ENCODE data around the gene NMNAT2.
"Not testable (repeated sequence)": the region's sequence is repeated elsewhere in the genome, so short reads cannot be mapped to it uniquely, and the experiment has no call there.

NMNAT2 gene

DNA sequence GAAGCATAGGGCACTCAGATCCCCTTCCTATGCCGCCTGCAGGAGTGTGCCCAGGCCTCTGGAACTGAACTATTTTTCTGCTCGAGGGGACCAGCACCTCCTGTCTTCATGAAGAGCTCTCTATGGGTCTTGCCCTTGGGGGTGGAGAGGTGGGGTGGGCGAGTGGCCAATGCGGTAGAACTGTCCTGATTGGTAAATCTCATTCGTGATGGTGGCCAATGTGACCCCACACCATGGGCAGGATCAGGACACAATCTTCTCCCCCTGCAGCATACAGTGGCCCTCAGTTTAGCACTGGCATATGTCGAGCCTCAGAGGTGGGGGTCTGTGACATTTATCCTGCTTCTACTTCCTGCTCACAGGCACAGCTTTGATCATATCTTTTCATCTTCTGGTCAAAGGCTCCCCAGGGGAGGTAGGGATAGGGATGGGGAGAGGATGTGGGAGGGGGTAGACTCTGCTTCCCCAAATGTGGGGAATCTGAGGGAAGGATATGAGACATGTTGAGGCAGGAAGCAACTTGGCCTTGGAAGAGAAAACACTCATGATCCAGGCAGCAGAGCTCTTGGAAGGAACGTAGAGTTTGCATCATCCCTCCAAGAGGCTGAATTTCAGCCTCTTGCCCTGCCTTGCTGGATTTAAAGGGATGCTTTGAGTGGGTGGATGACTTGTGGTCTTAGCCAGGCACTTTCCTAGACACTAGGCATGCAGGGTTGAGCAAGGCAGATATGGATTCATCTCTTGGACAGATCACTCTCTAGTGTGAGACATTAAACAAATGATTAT lies 150.3 kb downstream of the NMNAT2 start:
- no peak for DNase-seq (ENCODE audit: low read depth in 2 of 2, low spot score in 1 of 2)

DNA sequence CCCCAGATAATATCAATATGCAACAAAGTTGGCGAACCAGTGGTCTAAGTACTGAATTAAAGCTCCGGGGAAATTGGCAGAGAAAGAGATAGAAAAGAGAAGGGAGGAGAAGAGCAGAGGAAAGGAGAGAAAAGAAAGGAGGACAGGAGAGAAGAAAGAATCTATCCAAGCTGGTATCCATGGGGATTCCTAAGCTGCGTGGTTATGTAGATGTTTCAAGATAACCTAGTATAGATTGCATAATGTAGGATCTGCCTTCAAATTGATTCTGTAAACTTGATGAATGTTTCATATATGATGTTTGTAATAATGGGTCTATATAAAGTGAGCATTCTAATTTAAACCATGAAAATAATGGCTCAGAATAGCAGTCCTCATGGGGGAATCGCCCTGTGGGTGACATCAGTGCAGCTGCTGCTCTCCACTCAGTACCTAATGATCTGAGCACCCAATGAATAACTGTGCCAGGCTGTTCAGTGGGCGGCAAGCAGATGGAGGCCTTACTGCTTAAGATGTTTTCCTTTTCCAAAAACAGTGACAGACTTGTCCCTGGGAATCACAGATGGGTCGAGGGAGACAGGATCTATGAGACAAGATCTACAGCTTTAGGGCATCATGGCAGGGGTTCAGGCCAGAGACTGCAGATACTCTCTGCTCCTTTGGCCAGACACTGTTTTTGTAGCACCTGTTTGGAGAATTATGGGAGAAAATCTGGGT lies 154.1 kb downstream of the NMNAT2 start:
- DNase-seq (ENCODE audit: low read depth in 2 of 2, low spot score in 1 of 2): no peak

DNA sequence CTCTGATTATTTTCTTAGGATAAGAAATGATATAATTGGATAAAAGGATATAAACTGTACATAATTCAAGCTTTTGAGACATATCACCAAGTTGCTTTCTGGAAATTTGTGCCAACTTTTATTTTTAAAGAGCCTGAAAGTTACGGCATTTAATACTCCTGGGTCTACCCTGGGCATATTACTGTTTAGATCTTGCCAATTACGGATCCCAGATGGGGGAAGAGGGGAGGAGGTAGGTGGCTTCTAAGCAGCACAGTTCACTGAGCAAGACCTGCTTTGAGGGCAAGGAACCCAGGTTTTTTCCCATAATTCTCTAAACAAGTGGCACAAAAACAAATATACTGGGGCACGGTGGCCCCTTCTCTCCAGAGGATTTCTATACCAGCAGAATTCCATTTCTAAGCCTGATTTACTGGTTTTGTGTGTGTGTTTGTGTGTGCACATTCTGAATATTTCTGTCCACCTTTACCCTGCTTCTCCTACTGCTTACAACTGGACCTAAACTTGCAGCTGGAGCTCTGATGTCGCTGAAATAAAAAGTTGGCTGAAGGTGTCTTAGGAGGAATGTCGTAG lies 155.5 kb downstream of the NMNAT2 start:
- DNase-seq (ENCODE audit: low read depth in 2 of 2, low spot score in 1 of 2): no peak

DNA sequence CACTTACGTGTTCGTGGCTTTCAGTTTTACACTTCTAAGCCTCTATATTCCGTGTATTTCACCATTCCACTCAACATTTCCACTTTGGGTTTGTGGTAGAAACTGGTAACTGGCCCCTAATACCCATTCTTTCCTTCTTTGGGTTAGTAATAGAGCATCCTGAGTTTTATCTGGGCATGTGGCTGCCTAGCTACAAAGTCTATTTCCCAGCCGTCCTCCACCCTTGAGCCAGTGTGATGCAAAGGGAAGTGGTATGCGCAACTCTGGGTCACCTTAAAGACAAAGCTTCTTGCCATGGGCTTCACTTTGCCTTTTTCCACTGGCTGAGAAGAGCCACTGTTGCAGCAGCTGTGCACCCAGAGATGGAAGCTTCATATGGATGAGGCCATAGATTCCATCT lies 158.3 kb downstream of the NMNAT2 start:
- DNase-seq (ENCODE audit: low read depth in 2 of 2, low spot score in 1 of 2): no peak

DNA sequence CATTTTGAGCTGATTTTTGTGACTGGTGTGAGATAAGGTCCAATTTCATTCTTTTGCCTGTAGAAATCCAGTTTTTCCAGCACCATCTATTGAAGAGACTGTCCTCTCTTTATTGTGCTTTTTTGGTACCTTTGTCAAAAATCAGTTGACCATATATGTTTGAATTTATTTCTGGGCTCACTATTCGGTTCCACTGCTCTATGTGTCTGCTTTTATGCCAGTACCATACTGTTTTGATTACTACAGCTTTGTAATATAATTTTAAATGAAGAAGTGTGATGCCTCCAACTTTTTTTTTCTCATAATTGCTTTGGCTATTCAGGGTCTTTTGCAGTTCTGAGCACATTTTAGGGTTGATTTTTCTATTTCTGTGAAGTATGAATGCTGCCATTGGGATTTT lies 163.1 kb downstream of the NMNAT2 start:
- no peak for DNase-seq (ENCODE audit: low read depth in 2 of 2, low spot score in 1 of 2)

DNA sequence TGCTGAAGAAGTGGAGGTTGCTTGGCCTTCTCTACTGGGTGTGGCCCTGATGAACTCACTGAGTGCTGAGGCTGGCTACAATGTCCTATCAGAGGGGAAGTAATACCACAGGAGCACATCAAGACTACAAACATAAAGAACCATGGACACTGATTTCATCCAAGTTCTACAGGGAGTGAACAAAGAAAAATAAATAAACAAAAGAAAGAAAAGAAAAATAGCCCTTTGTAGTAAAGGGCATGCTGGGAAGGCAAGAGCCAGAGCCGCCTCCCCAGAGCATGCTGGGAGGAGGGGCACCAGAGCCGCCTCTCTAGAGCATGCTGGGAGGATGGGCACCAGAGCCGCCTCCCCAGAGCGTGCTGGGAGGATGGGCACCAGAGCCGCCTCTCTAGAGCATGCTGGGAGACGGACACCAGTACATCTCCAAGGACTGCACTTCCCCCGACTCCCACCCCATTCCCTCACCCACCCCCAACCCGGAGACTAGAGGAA lies 166.2 kb downstream of the NMNAT2 start:
- DNase-seq (ENCODE audit: low read depth in 2 of 2, low spot score in 1 of 2): no peak

DNA sequence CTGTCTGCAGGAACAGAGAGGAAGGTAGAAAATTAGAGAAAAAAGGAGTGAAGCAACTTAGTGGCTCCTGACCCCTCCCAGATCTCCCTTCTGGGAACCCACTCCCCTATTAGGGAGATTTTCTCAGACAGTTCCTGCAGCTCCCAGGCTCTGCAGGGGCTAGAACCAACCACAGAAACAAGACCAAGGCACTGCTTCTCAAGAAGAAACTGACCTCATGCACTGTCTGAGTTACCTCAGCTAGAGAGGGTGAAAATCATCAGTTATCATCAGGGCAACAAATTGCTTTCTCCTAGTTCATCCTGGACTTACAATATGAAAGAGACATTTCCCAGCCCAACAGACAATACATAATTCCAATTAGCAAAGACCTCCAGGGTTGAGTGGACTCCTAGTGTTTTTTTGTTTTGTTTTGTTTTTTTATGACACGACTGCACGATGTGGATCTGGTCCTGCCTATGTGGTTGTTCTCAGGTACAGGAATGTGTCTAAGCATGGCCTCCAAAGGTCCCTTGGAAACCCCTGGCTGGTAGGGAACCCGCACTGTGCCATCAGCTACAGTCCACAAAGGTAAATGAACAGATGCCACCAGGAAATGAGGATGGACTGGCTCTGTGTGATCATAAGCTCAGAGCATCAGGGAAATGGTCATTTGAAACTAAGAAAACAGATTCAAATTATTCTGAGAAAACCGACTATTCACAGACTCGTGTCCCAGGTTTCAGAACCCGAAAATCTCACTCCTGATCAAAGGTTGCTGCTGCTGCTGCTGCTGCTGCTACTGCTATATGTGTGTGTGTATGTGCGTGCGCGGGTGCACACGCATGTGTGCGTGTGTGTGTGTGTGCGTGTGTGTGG lies 166.8 kb downstream of the NMNAT2 start:
- DNase-seq (ENCODE audit: low read depth in 2 of 2, low spot score in 1 of 2): no peak

DNA sequence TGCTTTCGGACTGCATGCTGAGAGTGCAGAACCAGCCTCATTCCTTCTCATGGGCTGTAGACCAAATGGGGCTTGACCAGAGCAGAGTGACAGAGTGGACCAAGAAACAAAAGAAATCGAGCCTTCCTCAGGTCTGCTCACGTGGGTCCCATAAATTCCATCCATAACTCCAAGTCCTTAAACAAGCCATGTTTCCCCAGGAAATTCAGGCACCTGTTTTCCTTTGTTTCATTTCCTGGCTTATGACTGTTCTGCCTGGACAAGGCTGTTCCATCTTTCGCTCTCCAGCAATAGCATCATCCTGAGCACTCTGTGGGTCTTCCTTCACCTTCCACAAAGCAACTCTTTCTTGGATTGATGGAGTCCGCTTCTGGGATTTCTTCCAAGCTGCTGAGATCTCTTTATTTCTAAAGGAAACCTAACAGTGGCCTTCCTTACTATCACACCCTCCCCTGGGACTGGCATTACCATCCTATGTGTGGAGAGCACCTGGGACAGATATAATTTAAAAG lies 168.2 kb downstream of the NMNAT2 start:
- DNase-seq (ENCODE audit: low read depth in 2 of 2, low spot score in 1 of 2): no peak

DNA sequence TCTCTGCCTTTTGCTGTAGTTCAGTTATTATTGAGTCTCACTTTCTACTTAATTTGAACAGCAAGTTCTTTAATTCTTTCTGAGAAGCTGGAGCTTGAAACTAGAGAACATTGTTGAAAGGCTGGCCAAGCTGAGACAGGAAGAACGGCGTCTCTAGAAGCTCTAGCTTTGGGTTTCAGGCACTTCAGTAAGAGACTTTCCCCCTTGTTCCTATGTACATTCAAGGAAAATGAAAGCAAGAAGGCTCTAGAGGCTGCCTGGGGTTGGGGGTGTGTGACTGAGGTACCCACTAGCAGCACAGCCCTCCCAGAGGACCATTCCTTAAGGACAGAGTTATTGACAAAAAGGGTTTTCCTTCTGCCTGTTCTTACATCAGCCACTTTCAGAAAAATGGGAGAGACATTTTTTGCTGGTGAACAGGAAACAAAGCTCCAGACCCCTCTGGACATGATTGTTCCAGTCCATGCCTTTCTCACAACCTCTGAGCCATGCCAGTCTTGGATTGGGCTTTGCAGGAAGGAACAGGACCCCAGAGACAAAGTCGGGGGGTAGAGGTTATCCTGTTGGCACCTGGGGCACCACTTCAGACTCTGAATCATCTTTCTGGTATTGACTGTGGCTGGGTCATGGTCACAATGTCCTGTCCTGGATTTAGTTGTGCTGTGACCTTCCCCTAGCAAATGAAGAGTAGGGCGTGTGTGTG lies 169.0 kb downstream of the NMNAT2 start:
- DNase-seq (ENCODE audit: low read depth in 2 of 2, low spot score in 1 of 2): no peak

DNA sequence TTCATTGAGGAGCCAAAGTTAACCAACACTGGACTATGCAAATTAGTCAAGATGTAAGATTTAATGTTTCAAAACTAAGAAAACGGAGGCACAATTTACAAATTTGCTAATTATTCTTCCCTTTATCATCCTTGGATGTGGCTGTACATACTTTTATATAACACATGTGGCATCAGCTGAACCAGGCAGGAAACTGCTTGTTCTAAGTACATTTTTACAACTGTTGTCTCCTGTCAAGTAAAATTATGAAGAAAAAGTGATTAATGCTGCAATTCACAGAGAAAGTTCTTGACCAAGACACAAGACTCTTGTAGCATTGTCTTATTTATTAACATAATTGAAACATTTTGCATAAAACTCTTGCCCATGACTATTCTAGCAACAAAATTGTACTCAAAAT lies 170.2 kb downstream of the NMNAT2 start:
- DNase-seq (ENCODE audit: low read depth in 2 of 2, low spot score in 1 of 2): no peak

DNA sequence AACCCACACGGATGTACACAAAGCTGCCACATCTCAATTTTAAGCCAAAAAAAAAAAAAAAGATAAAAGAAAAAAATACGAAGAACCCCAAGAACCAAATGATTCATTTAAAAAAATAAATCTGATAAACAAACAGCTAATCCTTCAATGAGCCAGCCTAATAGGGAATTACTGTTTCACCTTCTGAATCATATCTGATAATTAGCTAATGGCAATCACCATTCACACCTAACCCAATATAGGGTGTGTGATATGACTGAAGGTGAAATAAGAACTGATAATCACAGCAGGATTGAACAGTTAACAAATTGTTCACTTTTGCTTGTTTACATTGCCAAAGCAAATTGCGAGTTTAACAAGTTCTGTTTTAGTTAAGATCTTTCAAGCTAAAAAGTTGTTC lies 170.7 kb downstream of the NMNAT2 start:
- DNase-seq (ENCODE audit: low read depth in 2 of 2, low spot score in 1 of 2): no peak

DNA sequence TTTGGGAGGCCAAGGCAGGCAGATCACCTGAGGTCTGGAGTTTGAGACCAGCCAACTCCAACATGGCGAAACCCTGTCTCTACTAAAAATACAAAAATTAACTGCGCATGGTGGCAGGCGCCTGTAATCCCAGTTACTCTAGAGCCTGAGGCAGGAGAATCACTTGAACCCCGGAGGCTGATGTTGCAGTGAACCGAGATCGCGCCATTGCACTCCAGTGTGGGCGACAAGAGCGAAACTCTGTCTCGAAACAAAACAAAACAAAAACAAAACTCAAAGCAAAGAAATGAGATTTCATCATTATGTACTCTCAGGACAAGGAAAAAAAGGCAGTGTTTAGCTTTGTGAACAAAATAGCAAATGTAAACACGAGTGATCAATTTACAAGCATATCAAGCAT lies 171.1 kb downstream of the NMNAT2 start:
- no peak for DNase-seq (ENCODE audit: low read depth in 2 of 2, low spot score in 1 of 2)

DNA sequence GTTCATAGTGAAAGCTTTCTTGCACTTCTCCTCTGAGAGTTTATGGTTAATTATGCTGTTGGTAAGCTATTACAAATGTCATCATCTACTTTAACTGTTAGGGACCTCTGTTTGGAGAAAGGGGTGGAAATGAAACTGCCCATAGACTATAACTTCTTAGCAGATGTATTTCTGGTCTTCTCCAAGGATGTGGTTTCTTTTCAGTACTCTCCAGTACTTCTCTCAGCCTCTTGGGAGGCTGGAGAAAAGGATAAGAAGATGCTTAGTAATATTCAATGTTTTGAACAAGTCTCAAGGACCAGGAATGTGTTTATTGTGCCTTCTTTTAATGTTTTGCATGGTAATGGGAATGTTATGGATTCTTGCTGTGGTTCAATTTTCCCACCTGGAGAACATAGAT lies 171.7 kb downstream of the NMNAT2 start:
- DNase-seq (ENCODE audit: low read depth in 2 of 2, low spot score in 1 of 2): no peak

DNA sequence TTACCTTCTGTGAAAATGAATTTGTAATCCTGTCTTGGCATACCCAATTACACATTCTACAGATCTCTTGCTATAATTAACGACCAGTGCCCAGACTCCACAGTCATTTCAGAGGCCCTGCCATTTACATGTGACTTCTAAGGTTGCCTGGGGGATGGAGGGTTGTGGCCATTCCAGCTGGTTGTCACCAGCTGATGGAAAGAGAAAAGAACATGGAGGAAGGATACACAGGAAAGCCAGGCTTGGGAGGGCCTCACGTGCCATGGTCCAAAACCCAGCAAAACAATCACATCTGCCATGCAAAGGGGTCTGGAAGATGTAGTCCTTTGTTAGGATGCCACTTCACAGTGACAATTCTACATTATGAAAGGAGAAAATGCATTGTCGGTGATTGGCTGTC lies 172.8 kb downstream of the NMNAT2 start:
- no peak for DNase-seq (ENCODE audit: low read depth in 2 of 2, low spot score in 1 of 2)

DNA sequence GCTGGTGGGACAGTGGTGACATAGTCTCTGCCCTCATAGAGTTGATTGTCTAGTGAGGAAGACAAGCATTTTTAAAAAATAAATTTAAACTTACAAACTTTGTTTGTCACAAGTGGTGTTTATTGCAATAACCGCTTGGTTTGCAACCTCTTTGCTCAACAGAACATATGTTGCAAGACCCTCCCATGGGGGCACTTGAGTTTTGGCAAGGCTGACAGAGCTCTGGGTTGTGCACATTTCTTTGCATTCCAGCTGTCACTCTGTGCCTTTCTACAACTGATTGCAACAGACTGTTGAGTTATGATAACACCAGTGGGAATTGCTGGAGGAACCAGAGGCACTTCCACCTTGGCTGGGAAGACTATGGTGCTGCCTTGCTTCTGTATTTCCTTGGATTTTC lies 173.7 kb downstream of the NMNAT2 start:
- DNase-seq (ENCODE audit: low read depth in 2 of 2, low spot score in 1 of 2): no peak

DNA sequence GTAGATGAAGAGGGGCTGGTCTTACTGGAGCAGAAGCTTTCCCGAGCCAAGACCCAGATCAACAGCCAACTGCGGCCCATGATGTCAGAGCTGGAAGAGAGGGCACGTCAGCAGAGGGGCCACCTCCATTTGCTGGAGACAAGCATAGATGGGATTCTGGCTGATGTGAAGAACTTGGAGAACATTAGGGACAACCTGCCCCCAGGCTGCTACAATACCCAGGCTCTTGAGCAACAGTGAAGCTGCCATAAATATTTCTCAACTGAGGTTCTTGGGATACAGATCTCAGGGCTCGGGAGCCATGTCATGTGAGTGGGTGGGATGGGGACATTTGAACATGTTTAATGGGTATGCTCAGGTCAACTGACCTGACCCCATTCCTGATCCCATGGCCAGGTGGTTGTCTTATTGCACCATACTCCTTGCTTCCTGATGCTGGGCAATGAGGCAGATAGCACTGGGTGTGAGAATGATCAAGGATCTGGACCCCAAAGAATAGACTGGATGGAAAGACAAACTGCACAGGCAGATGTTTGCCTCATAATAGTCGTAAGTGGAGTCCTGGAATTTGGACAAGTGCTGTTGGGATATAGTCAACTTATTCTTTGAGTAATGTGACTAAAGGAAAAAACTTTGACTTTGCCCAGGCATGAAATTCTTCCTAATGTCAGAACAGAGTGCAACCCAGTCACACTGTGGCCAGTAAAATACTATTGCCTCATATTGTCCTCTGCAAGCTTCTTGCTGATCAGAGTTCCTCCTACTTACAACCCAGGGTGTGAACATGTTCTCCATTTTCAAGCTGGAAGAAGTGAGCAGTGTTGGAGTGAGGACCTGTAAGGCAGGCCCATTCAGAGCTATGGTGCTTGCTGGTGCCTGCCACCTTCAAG lies 174.8 kb downstream of the NMNAT2 start:
- DNase-seq (ENCODE audit: low read depth in 2 of 2, low spot score in 1 of 2): no peak

DNA sequence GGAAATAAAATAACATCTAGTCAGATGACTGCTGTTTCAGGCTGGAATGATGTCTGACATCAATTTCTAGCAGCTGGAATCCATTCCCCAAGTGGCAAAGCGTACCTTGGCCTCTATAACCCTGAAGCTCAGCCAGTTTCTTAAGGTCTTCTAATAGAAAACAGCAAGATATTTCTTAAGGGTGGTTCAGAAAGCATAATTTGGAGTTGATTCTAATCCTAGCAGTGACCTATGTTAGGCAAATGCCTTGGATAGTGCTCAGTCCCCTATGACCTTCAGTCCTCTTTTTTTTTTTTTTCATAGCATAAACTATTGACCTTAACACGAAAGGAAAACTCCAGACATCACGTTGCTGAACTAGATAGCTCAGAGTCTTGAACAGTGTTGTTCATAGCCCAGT lies 175.6 kb downstream of the NMNAT2 start:
- no peak for DNase-seq (ENCODE audit: low read depth in 2 of 2, low spot score in 1 of 2)

DNA sequence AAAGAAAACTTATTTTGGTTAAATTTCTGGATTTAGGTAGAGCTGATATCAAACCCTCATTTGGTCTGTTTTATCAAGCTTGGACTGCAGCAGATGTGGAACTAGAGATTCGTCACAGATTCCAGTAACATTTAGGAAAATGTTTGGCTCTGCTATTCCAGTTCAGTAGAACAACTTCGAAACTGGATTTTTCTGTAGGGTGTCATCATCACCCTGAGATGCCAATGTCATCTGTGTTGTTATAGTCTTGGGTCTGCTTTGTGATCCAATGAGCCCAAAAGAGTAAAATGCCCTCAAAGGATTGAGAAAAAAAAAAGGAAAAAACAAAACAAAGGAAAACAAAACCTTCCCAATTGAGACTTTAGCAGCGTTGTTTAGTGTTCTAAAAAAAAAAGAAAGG lies 176.7 kb downstream of the NMNAT2 start:
- DNase-seq (ENCODE audit: low read depth in 2 of 2, low spot score in 1 of 2): no peak

DNA sequence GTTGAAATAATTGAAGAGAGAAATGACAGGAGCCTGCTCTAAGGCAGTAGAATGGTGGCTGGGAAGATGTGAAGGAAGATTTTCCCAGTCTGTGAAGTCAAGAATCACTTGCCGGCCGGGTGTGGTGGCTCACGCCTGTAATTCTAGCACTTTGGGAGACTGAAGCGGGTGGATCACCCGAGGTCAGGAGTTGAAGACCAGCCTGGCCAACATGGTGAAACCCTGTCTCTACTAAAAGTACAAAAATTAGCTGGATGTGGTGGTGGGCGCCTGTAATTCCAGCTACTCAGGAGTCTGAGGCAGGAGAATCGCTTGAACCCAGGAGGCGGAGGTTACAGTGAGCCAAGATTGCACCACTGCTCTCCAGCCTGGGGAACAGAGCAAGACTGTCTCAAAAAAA lies 177.3 kb downstream of the NMNAT2 start:
- DNase-seq (ENCODE audit: low read depth in 2 of 2, low spot score in 1 of 2): not testable (repeated sequence)

DNA sequence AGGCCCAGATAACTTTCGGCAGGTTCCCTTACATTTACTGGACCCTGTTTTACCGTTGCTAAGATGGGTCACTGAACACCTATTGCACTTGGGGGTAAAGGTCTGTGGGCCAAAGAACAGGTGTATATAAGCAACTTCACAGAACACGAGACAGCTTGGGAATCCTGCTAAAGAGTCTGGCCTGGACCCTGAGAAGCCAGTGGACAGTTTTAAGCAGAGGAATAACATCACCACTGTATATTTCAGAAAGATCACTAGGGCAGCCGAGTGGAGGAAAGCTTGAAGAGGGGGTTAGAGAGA lies 177.7 kb downstream of the NMNAT2 start:
- no peak for DNase-seq (ENCODE audit: low read depth in 2 of 2, low spot score in 1 of 2)

Data from stimulated activated CD8-positive, alpha-beta memory T cell treated with anti-CD3 and anti-CD28 coated beads, Interleukin-4, amount 100 ng/mL, for 4 hours (primary cell).